K562 (cell line): Measurements from ENCODE around the gene OCEL1. TPM values are rescaled to one million over a fixed set of nuclear protein-coding genes. Genes with fewer than 3 reads are reported as not detected.

Experiments
- CBFA2T3 ChIP-seq: fragments of 450-650 bp; IDR thresholded peaks from 2 replicates; pipeline ENCODE4 v1.6.1; 2017
- FUS ChIP-seq: fragments of 200-400 bp; formaldehyde crosslinking; optimal IDR thresholded peaks from 2 replicates; pipeline ENCODE3; 2017; ENCODE audit warnings: low read depth, low read length
- GTF2F1 ChIP-seq: IDR thresholded peaks from 2 replicates; pipeline ENCODE4 v1.6.1; 2011; ENCODE audit warnings: low read depth, low read length, improper control_type of control experiment
- MCM2 ChIP-seq: fragments of 450-650 bp; IDR thresholded peaks from 2 replicates; pipeline ENCODE4 v1.6.1; 2017; ENCODE audit warnings: low read depth, mild to moderate bottlenecking
- NFIC ChIP-seq: fragments of 450-650 bp; IDR thresholded peaks from 2 replicates; pipeline ENCODE4 v1.6.1; 2017; ENCODE audit warnings: mild to moderate bottlenecking, inconsistent platforms
- NFRKB ChIP-seq: fragments of 450-650 bp; IDR thresholded peaks from 2 replicates; pipeline ENCODE4 v1.6.1; 2016; ENCODE audit warnings: low read depth
- NFYB ChIP-seq: IDR thresholded peaks from 2 replicates; pipeline ENCODE4 v1.6.1; 2011; ENCODE audit warnings: mild to moderate bottlenecking, moderate library complexity; ENCODE audit not compliant: insufficient read length; ENCODE audit errors: extremely low read depth
- RBM17 ChIP-seq: fragments of 200-400 bp; formaldehyde crosslinking; IDR thresholded peaks from 2 replicates; pipeline ENCODE4 v1.6.1; 2017; ENCODE audit warnings: low read depth, mild to moderate bottlenecking, low read length, borderline replicate concordance
- SPI1 ChIP-seq: IDR thresholded peaks from 2 replicates; pipeline ENCODE4 v1.6.1; 2011; ENCODE audit warnings: low read depth, low read length, control low read depth, borderline replicate concordance
- SREBF1 ChIP-seq: fragments of 150-350 bp; IDR thresholded peaks from 2 replicates; pipeline ENCODE4 v1.6.1; 2014; ENCODE audit warnings: antibody characterized with exemption, low read depth, low read length, borderline replicate concordance
- SREBF2 ChIP-seq: sonication (generic); formaldehyde crosslinking; IDR thresholded peaks from 2 replicates; pipeline ENCODE4 v1.4.0; 2020; ENCODE audit warnings: mild to moderate bottlenecking, missing genetic modification reagents
- TCF3 ChIP-seq: sonication (generic); formaldehyde crosslinking; IDR thresholded peaks from 2 replicates; pipeline ENCODE4 v1.4.0; 2020; ENCODE audit warnings: mild to moderate bottlenecking, missing genetic modification reagents
- TRIM25 ChIP-seq: fragments of 450-650 bp; IDR thresholded peaks from 2 replicates; pipeline ENCODE4 v1.7.0; 2016; ENCODE audit warnings: borderline replicate concordance
- ZBTB9 ChIP-seq: fragments of 450-650 bp; formaldehyde crosslinking; IDR thresholded peaks from 2 replicates; pipeline ENCODE4 v1.4.0; 2020; ENCODE audit warnings: mild to moderate bottlenecking, moderate library complexity
- ZNF609 ChIP-seq: sonication (generic); formaldehyde crosslinking; IDR thresholded peaks from 2 replicates; pipeline ENCODE4 v1.8.1; 2023; ENCODE audit warnings: missing genetic modification reagents, mild to moderate bottlenecking, borderline replicate concordance
- polyA plus RNA-seq, 8 experiments: library from polyadenylated mRNA; depleted of rRNA in 4 of 8; stranded (reverse) in 5 of 8; unstranded in 3 of 8; fragments of >200 nt; fragmentation: Nextera tagmentation in 2 of 8; fragmentation: Illumina TruSeq in 1 of 8; extraction: Ambion mirVana in 2 of 8; extraction: Trizol in 1 of 8; gene quantifications; 2 replicates each; pipeline versions ENCODE4 v1.2.1 to v1.2.3, GENCODE V29; 2011 to 2014; ENCODE audit warnings: inconsistent platforms in 1 of 8, missing spikeins in 1 of 8
- total RNA-seq, 7 experiments: library from RNA; depleted of rRNA in 6 of 7; stranded (reverse); fragments of >200 nt in 6 of 7; fragmentation: Illumina TruSeq in 2 of 7; extraction: Trizol in 2 of 7; gene quantifications; 2 replicates each; pipeline versions ENCODE4 v1.2.1 to v1.2.3, GENCODE V29; 2011 to 2021; ENCODE audit warnings: low replicate concordance in 1 of 7

Gene OCEL1
- total and polyA plus RNA-seq, 9 of the 15 experiments (the other 6 are each of a cell fraction or from before 2014, with no cell fraction given): 8.0 to 38.0 (median 12.4) TPM

GRCh38 chr19:17254636-17255035 is 28.6 kb downstream of the OCEL1 start (continued):
- TF ChIP-seq TRIM25 (no peak), FUS (no peak), ZNF609 (CRISPR knock-in tag) (no peak), TCF3 (0 out of 2 replicates have a peak, but pooled peaks have one; percentile 23), MCM2 (no peak), ZBTB9 (no peak), NFRKB (no peak), RBM17 (no peak), CBFA2T3 (peak; percentile 48), NFYB (no peak), SREBF1 (no peak), SREBF2 (CRISPR knock-in tag) (no peak), NFIC (no peak), GTF2F1 (no peak), SPI1 (peak; percentile 42; the same call in 1 of the 2 replicates)
